ENCODE measurements around the gene ANKRD9. TPM values are rescaled to one million over a fixed set of nuclear protein-coding genes. Genes with fewer than 3 reads are reported as not detected.

Gene ANKRD9
- total and polyA plus RNA-seq, 4 donors = 4.4 to 21.3 (median 8.3) TPM

- DNase-seq = no peak
Measured at GRCh38 chr14:102493096-102493495, 16.5 kb downstream of the ANKRD9 start.

GRCh38 chr14:102492531-102492910 lies 17.1 kb downstream of the ANKRD9 start:
- ATAC-seq (ENCODE audit: insufficient read depth, low FRiP score) = no peak
- no peak for DNase-seq
- no peaks in the 10 kb centered on the region for H3K27me3 ChIP-seq (ENCODE audit: control insufficient read depth in 3 of 3, insufficient read depth in 3 of 3, low read length in 2 of 3)
- H3K4me1 ChIP-seq (ENCODE audit: control insufficient read depth in 5 of 5, insufficient read depth in 5 of 5, low read length in 5 of 5) = peaks cover 0 to 3% (median 0%) of the 10 kb centered on the region in 5 donors
- H3K4me3 ChIP-seq = no peak overlapping the region
- peaks cover 0 to 7% (median 0%) of the 10 kb centered on the region in 4 donors for H3K36me3 ChIP-seq (ENCODE audit: control insufficient read depth in 4 of 4, insufficient read depth in 4 of 4, low read length in 4 of 4)
- TF ChIP-seq CTCF (IDR thresholded peaks at IDR 0.05; ENCODE audit: control extremely low read depth, extremely low read depth) = no peak
- 96 to 97% methylated on average over 17 of the region's 17 CpGs for WGBS, 2 donors
- no peak overlapping the region for H3K27ac ChIP-seq (ENCODE audit: low read depth in 1 of 2, low read length in 1 of 2)
- no peaks in the 10 kb centered on the region for H3K9me3 ChIP-seq (ENCODE audit: control insufficient read depth in 4 of 4, insufficient read depth in 3 of 4, low read length in 3 of 4)
- H3K9ac ChIP-seq (ENCODE audit: insufficient read depth in 1 of 2, low read length in 2 of 2) = no peak overlapping the region

More at GRCh38 chr14:102493096-102493495, 16.5 kb downstream of the ANKRD9 start:
- H3K27me3 ChIP-seq (ENCODE audit: control insufficient read depth in 3 of 3, insufficient read depth in 3 of 3, low read length in 2 of 3) = no peaks in the 10 kb centered on the region
- ATAC-seq (ENCODE audit: insufficient read depth, low FRiP score) = no peak
- H3K36me3 ChIP-seq (ENCODE audit: control insufficient read depth in 4 of 4, insufficient read depth in 4 of 4, low read length in 4 of 4) = peaks cover 0 to 10% (median 2%) of the 10 kb centered on the region in 4 donors
- H3K27ac ChIP-seq (ENCODE audit: low read depth in 1 of 2, low read length in 1 of 2) = no peak overlapping the region
- H3K9ac ChIP-seq (ENCODE audit: insufficient read depth in 1 of 2, low read length in 2 of 2) = no peak overlapping the region
- H3K4me1 ChIP-seq (ENCODE audit: control insufficient read depth in 5 of 5, insufficient read depth in 5 of 5, low read length in 5 of 5) = peaks cover 0 to 3% (median 0%) of the 10 kb centered on the region in 5 donors
- no peak overlapping the region for H3K4me3 ChIP-seq
- H3K9me3 ChIP-seq (ENCODE audit: control insufficient read depth in 4 of 4, insufficient read depth in 3 of 4, low read length in 3 of 4) = no peaks in the 10 kb centered on the region
- 95 to 97% methylated on average over 15 of the region's 15 CpGs for WGBS, 2 donors
- TF ChIP-seq CTCF (IDR thresholded peaks at IDR 0.05; ENCODE audit: control extremely low read depth, extremely low read depth) = no peak

- Histone ChIP-seq H3K4me3 (no peak overlapping the region), H3K4me1 (ENCODE audit: control insufficient read depth in 5 of 5, insufficient read depth in 5 of 5, low read length in 5 of 5) (peaks cover 0 to 7% (median 2%) of the 10 kb centered on the region in 5 donors), H3K9me3 (ENCODE audit: control insufficient read depth in 4 of 4, insufficient read depth in 3 of 4, low read length in 3 of 4) (no peaks in the 10 kb centered on the region), H3K9ac (ENCODE audit: insufficient read depth in 1 of 2, low read length in 2 of 2) (no peak overlapping the region), H3K27me3 (ENCODE audit: control insufficient read depth in 3 of 3, insufficient read depth in 3 of 3, low read length in 2 of 3) (no peaks in the 10 kb centered on the region), H3K27ac (ENCODE audit: low read depth in 1 of 2, low read length in 1 of 2) (no peak overlapping the region), H3K36me3 (ENCODE audit: control insufficient read depth in 4 of 4, insufficient read depth in 4 of 4, low read length in 4 of 4) (peaks cover 0 to 2% (median 0%) of the 10 kb centered on the region in 4 donors)
- WGBS, 2 donors = 91 to 92% methylated on average over 7 of the region's 7 CpGs
- ATAC-seq (ENCODE audit: insufficient read depth, low FRiP score) (no peak), DNase-seq (no peak)
- TF ChIP-seq CTCF (IDR thresholded peaks at IDR 0.05; ENCODE audit: control extremely low read depth, extremely low read depth) = no peak
Measured at GRCh38 chr14:102491786-102492530, 17.6 kb downstream of the ANKRD9 start.
